Neuronal stem cell (in vitro differentiated cells): ENCODE data around the gene IL11RA.
A peak's percentile ranks its signal among the peaks of the same experiment; 100 is the strongest.
"Not testable (repeated sequence)": the region's sequence is repeated elsewhere in the genome, so short reads cannot be mapped to it uniquely, and the experiment has no call there.

Experiments
- DNase-seq: peaks from one replicate; pipeline ENCODE4 v3.0.0-alpha.2; 2013; ENCODE audit warnings: low spot score
- H2AFZ ChIP-seq: one replicate; pipeline ENCODE4 v1.6.1; 2013; ENCODE audit warnings: mild to moderate bottlenecking, low read length, inconsistent platforms
- H2AK5ac ChIP-seq: 2 replicates; pipeline ENCODE4 v1.6.1; 2013; ENCODE audit warnings: low read depth, mild to moderate bottlenecking, inconsistent platforms, low read length, moderate library complexity, mixed read lengths
- H2BK120ac ChIP-seq: 2 replicates; pipeline ENCODE4 v1.6.1; 2013; ENCODE audit warnings: low read depth, mild to moderate bottlenecking, inconsistent platforms, low read length, moderate library complexity, mixed read lengths
- H2BK12ac ChIP-seq: one replicate; pipeline ENCODE4 v1.6.1; 2013; ENCODE audit warnings: low read length, inconsistent platforms
- H2BK15ac ChIP-seq: 2 replicates; pipeline ENCODE4 v1.6.1; 2013; ENCODE audit warnings: mild to moderate bottlenecking, low read length, inconsistent platforms, mixed read lengths
- H2BK5ac ChIP-seq: one replicate; pipeline ENCODE4 v1.6.1; 2013; ENCODE audit warnings: inconsistent platforms, mild to moderate bottlenecking, low read length, moderate library complexity
- H3K14ac ChIP-seq: one replicate; pipeline ENCODE4 v1.6.1; 2013; ENCODE audit warnings: low read length, inconsistent platforms
- H3K18ac ChIP-seq: 2 replicates; pipeline ENCODE4 v1.6.1; 2013; ENCODE audit warnings: low read length, inconsistent platforms
- H3K23ac ChIP-seq: 2 replicates; pipeline ENCODE4 v1.6.1; 2013; ENCODE audit warnings: low read depth, mild to moderate bottlenecking, mixed read lengths, low read length, inconsistent platforms; ENCODE audit not compliant: poor library complexity
- H3K27ac ChIP-seq: replicated peaks from 3 replicates; pipeline ENCODE4 v1.5.1; 2013; ENCODE audit warnings: low read length, inconsistent platforms
- H3K27me3 ChIP-seq, 3 experiments: 2 replicates each; pipeline ENCODE4 v1.6.1; 2013; ENCODE audit warnings: low read length in 3 of 3, mild to moderate bottlenecking in 2 of 3, inconsistent platforms in 1 of 3, low read depth in 1 of 3, mixed read lengths in 1 of 3, moderate library complexity in 1 of 3; ENCODE audit not compliant: control insufficient read depth in 3 of 3, insufficient read depth in 3 of 3
- H3K36me3 ChIP-seq, 2 donors: replicated peaks in 1 of 2; 2 replicates each; pipeline ENCODE4 v1.6.1; 2013; ENCODE audit warnings: low read length in 2 of 2; ENCODE audit not compliant: control insufficient read depth in 2 of 2, insufficient read depth in 2 of 2
- H3K4ac ChIP-seq: 2 replicates; pipeline ENCODE4 v1.6.1; 2013; ENCODE audit warnings: inconsistent platforms, mild to moderate bottlenecking, low read length, moderate library complexity
- H3K4me1 ChIP-seq, 2 donors: 1 replicate in 1 of 2; 2 replicates in 1 of 2; pipeline ENCODE4 v1.6.1; 2013; ENCODE audit warnings: low read length in 2 of 2, low read depth in 1 of 2; ENCODE audit not compliant: control insufficient read depth in 2 of 2, insufficient read depth in 1 of 2
- H3K4me2 ChIP-seq: one replicate; pipeline ENCODE4 v1.6.1; 2013; ENCODE audit warnings: mild to moderate bottlenecking, low read length, inconsistent platforms; ENCODE audit not compliant: insufficient read depth, poor library complexity, severe bottlenecking
- H3K4me3 ChIP-seq, 2 donors: 2 replicates each; pipeline ENCODE4 v1.5.1; 2013; ENCODE audit warnings: low read length in 2 of 2, mild to moderate bottlenecking in 2 of 2, inconsistent platforms in 1 of 2, moderate library complexity in 1 of 2
- H3K79me1 ChIP-seq: one replicate; pipeline ENCODE4 v1.6.1; 2013; ENCODE audit warnings: low read depth, mild to moderate bottlenecking, inconsistent platforms, low read length, moderate library complexity
- H3K9ac ChIP-seq: one replicate; pipeline ENCODE4 v1.6.1; 2013; ENCODE audit warnings: mild to moderate bottlenecking, low read depth, low read length, inconsistent platforms; ENCODE audit not compliant: poor library complexity
- H3K9me3 ChIP-seq, 2 donors: replicated peaks in 1 of 2; 2 replicates each; pipeline versions ENCODE3 to v1.6.1; 2013; ENCODE audit warnings: low read length in 2 of 2, mild to moderate bottlenecking in 2 of 2, inconsistent platforms in 1 of 2, low read depth in 1 of 2, mixed read lengths in 1 of 2, moderate library complexity in 1 of 2; ENCODE audit not compliant: control insufficient read depth in 2 of 2, insufficient read depth in 1 of 2
- H4K8ac ChIP-seq: one replicate; pipeline ENCODE4 v1.6.1; 2013; ENCODE audit warnings: low read depth, mild to moderate bottlenecking, inconsistent platforms, low read length, moderate library complexity
- H4K91ac ChIP-seq: one replicate; pipeline ENCODE4 v1.6.1; 2013; ENCODE audit warnings: low read length, low read depth, mild to moderate bottlenecking, inconsistent platforms; ENCODE audit not compliant: poor library complexity
- WGBS, 2 donors: extraction: QIAGEN DNeasy Blood & Tissue Kit; methylation state at CpG; one replicate each; pipeline ENCODE4 v1.1.7; 2013; ENCODE audit warnings: missing lambda C conversion rate in 2 of 2, mixed read lengths in 1 of 2; ENCODE audit not compliant: insufficient read length in 2 of 2, insufficient replicate concordance in 1 of 2; ENCODE audit errors: extremely low coverage in 2 of 2; 5-methylcytosine and 5-hydroxymethylcytosine counted together

The IL11RA gene

GRCh38 chr9:34638138-34638445 is 13.9 kb upstream of the IL11RA start:
- H2BK15ac ChIP-seq = no peak overlapping the region
- no peak overlapping the region for H3K4ac ChIP-seq
- H3K27me3 ChIP-seq = no peaks in the 10 kb centered on the region
- H3K27ac ChIP-seq = no peak overlapping the region
- peaks cover 11% of the 10 kb centered on the region for H3K79me1 ChIP-seq
- peak overlapping the region; percentile 62 for H2BK5ac ChIP-seq
- peak overlapping the region; percentile 76 for H4K91ac ChIP-seq
- H2BK12ac ChIP-seq = no peak overlapping the region
- H3K4me2 ChIP-seq = peak overlapping the region; percentile 23
- H3K9me3 ChIP-seq = no peaks in the 10 kb centered on the region
- H3K9ac ChIP-seq = no peak overlapping the region
- DNase-seq = no peak
- H2AFZ ChIP-seq = peak overlapping the region; percentile 100
- no CpG with 5 or more reads among the region's 7 CpGs for WGBS, 2 donors
- H3K4me3 ChIP-seq = peak overlapping the region; percentile 67 to 90
- no peak overlapping the region for H2AK5ac ChIP-seq
- no peak overlapping the region for H2BK120ac ChIP-seq
- H3K23ac ChIP-seq = peak overlapping the region; percentile 97
- peaks cover 8 to 20% of the 10 kb centered on the region in 2 donors for H3K4me1 ChIP-seq
- H3K36me3 ChIP-seq = peaks cover 7 to 15% of the 10 kb centered on the region in 2 donors
- no peak overlapping the region for H4K8ac ChIP-seq
- no peak overlapping the region for H3K14ac ChIP-seq
- H3K18ac ChIP-seq = no peak overlapping the region

GRCh38 chr9:34639322-34639721 is 12.7 kb upstream of the IL11RA start:
- not testable (repeated sequence) for H4K8ac ChIP-seq, H2BK120ac ChIP-seq, H3K9me3 ChIP-seq, H3K27ac ChIP-seq, H2BK12ac ChIP-seq, H3K14ac ChIP-seq, H3K4me2 ChIP-seq, H2AFZ ChIP-seq, H4K91ac ChIP-seq, H3K9ac ChIP-seq, H3K27me3 ChIP-seq, H2AK5ac ChIP-seq, H2BK15ac ChIP-seq, H3K4ac ChIP-seq, H3K18ac ChIP-seq, H3K23ac ChIP-seq, H3K4me3 ChIP-seq, DNase-seq, H2BK5ac ChIP-seq
- no CpG with 5 or more reads among the region's 8 CpGs for WGBS, 2 donors
- peaks cover 8 to 15% of the 10 kb centered on the region in 2 donors for H3K4me1 ChIP-seq
- H3K36me3 ChIP-seq = peaks cover 7 to 15% of the 10 kb centered on the region in 2 donors
- peaks cover 11% of the 10 kb centered on the region for H3K79me1 ChIP-seq

GRCh38 chr9:34642679-34643078 is 9.3 kb upstream of the IL11RA start:
- no peak overlapping the region for H2BK5ac ChIP-seq
- no CpG with 5 or more reads among the region's 1 CpG for WGBS, 2 donors
- no peak overlapping the region for H4K91ac ChIP-seq

GRCh38 chr9:34644766-34645314 is 7.1 kb upstream of the IL11RA start:
- Histone ChIP-seq H2BK5ac (no peak overlapping the region), H3K36me3 (peaks cover 19% of the 10 kb centered on the region in 2 donors), H3K18ac (no peak overlapping the region), H2AFZ (no peak overlapping the region), H3K4me2 (no peak overlapping the region), H3K4me1 (peaks cover 12 to 16% of the 10 kb centered on the region in 2 donors), H3K14ac (no peak overlapping the region), H4K91ac (no peak overlapping the region), H3K23ac (no peak overlapping the region), H2AK5ac (no peak overlapping the region), H2BK120ac (no peak overlapping the region), H3K27me3 (no peaks in the 10 kb centered on the region), H3K9ac (no peak overlapping the region), H2BK12ac (no peak overlapping the region), H4K8ac (no peak overlapping the region), H3K4me3 (no peak overlapping the region), H3K27ac (no peak overlapping the region), H3K4ac (no peak overlapping the region), H3K9me3 (peaks cover 0 to 2% of the 10 kb centered on the region in 2 donors), H3K79me1 (no peaks in the 10 kb centered on the region), H2BK15ac (no peak overlapping the region)
- DNase-seq = no peak

More at GRCh38 chr9:34642679-34643078, 9.3 kb upstream of the IL11RA start:
- Histone ChIP-seq H3K4me3 (no peak overlapping the region), H4K8ac (no peak overlapping the region), H3K18ac (no peak overlapping the region), H3K79me1 (no peaks in the 10 kb centered on the region), H3K27ac (no peak overlapping the region), H3K4me1 (peaks cover 12 to 17% of the 10 kb centered on the region in 2 donors), H3K23ac (no peak overlapping the region), H3K14ac (no peak overlapping the region), H3K36me3 (no peaks in the 10 kb centered on the region), H2BK12ac (no peak overlapping the region), H3K9me3 (peaks cover 0 to 2% of the 10 kb centered on the region in 2 donors), H3K27me3 (no peaks in the 10 kb centered on the region), H3K4ac (no peak overlapping the region), H2BK15ac (no peak overlapping the region), H3K9ac (no peak overlapping the region), H2BK120ac (no peak overlapping the region), H2AFZ (no peak overlapping the region), H3K4me2 (no peak overlapping the region), H2AK5ac (no peak overlapping the region)
- no peak for DNase-seq
